IMR-90 (cell line): ENCODE data around the gene GAL. TPM values are rescaled to one million over a fixed set of nuclear protein-coding genes. Genes with fewer than 3 reads are reported as not detected.

Source experiments
- polyA plus RNA-seq, 3 experiments: library from polyadenylated mRNA; depleted of rRNA; stranded (reverse); fragments of >200 nt; gene quantifications; 2 replicates each; pipeline ENCODE4 v1.2.3, GENCODE V29; 2012; ENCODE audit warnings: low replicate concordance in 1 of 3
- total RNA-seq: library from RNA; depleted of rRNA; stranded (reverse); fragments of >200 nt; gene quantifications from 2 replicates; pipeline ENCODE4 v1.2.3, GENCODE V29; 2012; rRNA removed

GAL gene
- total and polyA plus RNA-seq, 2 of the 4 experiments (the other 2 are of a cell fraction) = 2.0 TPM; not detected in 1

Other genes starting within 250 kb of the GAL start
- 123 and 148 TPM in 2 replicates for gene PPP6R3, start 223.8 kb upstream of the GAL start, total RNA-seq
- 29.0 and 30.1 TPM in 2 replicates for gene PPP6R3, start 223.8 kb upstream of the GAL start, polyA plus RNA-seq (2012; rRNA removed)
- gene TESMIN, start 67.0 kb downstream of the GAL start, total RNA-seq = 0.56 and 0.90 TPM in 2 replicates
- gene TESMIN, start 67.0 kb downstream of the GAL start, polyA plus RNA-seq (2012; rRNA removed) = 2.2 and 3.0 TPM in 2 replicates
- 18.6 and 21.3 TPM in 2 replicates for gene CPT1A, start 157.4 kb downstream of the GAL start, total RNA-seq
- gene CPT1A, start 157.4 kb downstream of the GAL start, polyA plus RNA-seq (2012; rRNA removed) = 12.8 and 15.4 TPM in 2 replicates
- 19.2 and 21.7 TPM in 2 replicates for gene MRPL21, start 219.3 kb downstream of the GAL start, total RNA-seq
- 26.3 and 29.6 TPM in 2 replicates for gene MRPL21, start 219.3 kb downstream of the GAL start, polyA plus RNA-seq (2012; rRNA removed)
- 3.9 and 4.5 TPM in 2 replicates for gene IGHMBP2, start 219.3 kb downstream of the GAL start, total RNA-seq
- 11.1 and 11.3 TPM in 2 replicates for gene IGHMBP2, start 219.3 kb downstream of the GAL start, polyA plus RNA-seq (2012; rRNA removed)